Effector CD4-positive, alpha-beta T cell (primary cell): ENCODE results near the gene DOK1.

Source experiments
- DNase-seq: peaks from one replicate; pipeline ENCODE4 v3.0.0-alpha.2; 2020

DOK1 gene

DNA sequence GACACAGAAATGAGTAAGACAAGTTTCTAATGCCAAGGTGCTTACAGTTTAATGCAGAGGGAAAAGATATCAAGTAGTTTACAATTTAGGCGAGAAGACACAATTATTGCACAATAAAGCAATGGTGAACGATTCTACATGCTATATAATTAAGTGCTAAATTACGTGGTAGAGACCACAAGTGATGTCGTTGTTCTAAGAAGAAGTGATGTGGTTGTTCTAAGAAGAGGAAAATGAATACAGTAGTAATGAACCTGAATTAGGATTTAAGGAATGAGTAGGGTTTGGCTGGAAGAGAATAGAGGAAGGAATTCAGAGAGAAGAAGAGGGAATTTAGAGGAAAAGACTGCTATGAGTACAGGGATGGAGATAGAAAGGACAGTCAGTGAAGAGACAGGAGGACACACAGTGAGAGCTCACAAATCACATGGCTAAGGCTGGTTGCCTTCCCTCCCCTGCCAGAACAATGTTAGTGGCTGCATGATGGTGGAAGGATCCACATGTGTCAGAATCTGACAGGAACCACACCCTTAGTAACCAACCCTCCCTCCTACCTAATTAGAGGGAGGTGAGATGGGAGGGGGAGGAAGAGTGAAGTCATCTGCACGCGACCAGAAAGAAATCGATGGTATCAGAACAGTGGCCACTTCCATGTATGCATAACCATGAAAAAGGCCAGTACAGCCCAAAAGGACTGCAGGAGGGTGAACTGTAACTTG is 48.9 kb downstream of the DOK1 start:
- no peak for DNase-seq

DNA sequence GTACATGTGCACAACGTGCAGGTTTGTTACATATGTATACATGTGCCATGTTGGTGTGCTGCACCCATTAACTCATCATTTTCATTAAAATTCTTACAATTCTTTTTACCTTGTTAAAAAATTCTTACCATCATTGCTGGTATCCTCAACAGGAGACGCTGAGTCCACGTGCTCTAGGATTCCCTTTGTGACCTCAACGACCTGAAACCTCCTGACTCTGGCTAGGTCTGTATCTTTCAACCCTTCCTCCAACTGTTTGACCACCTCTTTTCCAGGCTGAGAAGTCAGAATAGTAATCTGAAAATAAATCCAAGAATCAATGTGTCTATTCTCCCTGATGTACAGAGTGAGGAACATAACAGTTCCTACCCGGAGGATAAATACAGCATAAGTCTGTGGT is 52.4 kb downstream of the DOK1 start:
- DNase-seq: no peak
